ENCODE data around the gene CALML6.

GRCh38 chr1:1919304-1920056, 4.4 kb downstream of the CALML6 start:
- TF ChIP-seq, protein P1, sequence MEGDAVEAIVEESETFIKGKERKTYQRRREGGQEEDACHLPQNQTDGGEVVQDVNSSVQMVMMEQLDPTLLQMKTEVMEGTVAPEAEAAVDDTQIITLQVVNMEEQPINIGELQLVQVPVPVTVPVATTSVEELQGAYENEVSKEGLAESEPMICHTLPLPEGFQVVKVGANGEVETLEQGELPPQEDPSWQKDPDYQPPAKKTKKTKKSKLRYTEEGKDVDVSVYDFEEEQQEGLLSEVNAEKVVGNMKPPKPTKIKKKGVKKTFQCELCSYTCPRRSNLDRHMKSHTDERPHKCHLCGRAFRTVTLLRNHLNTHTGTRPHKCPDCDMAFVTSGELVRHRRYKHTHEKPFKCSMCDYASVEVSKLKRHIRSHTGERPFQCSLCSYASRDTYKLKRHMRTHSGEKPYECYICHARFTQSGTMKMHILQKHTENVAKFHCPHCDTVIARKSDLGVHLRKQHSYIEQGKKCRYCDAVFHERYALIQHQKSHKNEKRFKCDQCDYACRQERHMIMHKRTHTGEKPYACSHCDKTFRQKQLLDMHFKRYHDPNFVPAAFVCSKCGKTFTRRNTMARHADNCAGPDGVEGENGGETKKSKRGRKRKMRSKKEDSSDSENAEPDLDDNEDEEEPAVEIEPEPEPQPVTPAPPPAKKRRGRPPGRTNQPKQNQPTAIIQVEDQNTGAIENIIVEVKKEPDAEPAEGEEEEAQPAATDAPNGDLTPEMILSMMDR (IDR thresholded peaks at IDR 0.05), result no peak
- no peak for TF ChIP-seq POLR2A (IDR thresholded peaks at IDR 0.05)
